H1 (cell line): ENCODE results near the gene SIN3B. TPM values are rescaled to one million over a fixed set of nuclear protein-coding genes. Genes with fewer than 3 reads are reported as not detected.
A peak's percentile ranks its signal among the peaks of the same experiment; 100 is the strongest.

ENCODE experiments used
- EGR1 ChIP-seq: IDR thresholded peaks from 2 replicates; pipeline ENCODE4 v1.6.1; 2011; ENCODE audit warnings: low read depth, low read length, borderline replicate concordance
- SIN3A ChIP-seq, 2 experiments: IDR thresholded peaks in 1 of 2; conservative IDR thresholded peaks in 1 of 2; 2 replicates each; pipeline ENCODE4 v1.6.1; 2011 to 2012; ENCODE audit warnings: low read length in 2 of 2, improper control_type of control experiment in 1 of 2, low read depth in 1 of 2, mild to moderate bottlenecking in 1 of 2
- polyA plus RNA-seq, 7 experiments: library from polyadenylated mRNA; depleted of rRNA in 3 of 7; stranded (reverse) in 5 of 7; unstranded in 2 of 7; fragments of >200 nt in 5 of 7; fragments of 200-250 nt in 2 of 7; gene quantifications; 1 replicate in 5 of 7; 2 replicates in 1 of 7; 4 replicates in 1 of 7; pipeline versions ENCODE4 v1.2.1 to v1.2.3, GENCODE V29; 2011 to 2013; ENCODE audit warnings: missing spikeins in 2 of 7, mixed read lengths in 2 of 7
- total RNA-seq: library from RNA; stranded (reverse); fragmentation: NEBNext Ultra II Directional; extraction: Animal tissue kit (Norgen Biotek cat#: 25700); gene quantifications from 2 replicates; pipeline ENCODE4 v1.2.1, GENCODE V29; 2021

SIN3B gene
- total and polyA plus RNA-seq, 2 of the 8 experiments (the other 6 are each of a cell fraction or from before 2014, with no cell fraction given): 29.5 to 71.1 TPM

DNA sequence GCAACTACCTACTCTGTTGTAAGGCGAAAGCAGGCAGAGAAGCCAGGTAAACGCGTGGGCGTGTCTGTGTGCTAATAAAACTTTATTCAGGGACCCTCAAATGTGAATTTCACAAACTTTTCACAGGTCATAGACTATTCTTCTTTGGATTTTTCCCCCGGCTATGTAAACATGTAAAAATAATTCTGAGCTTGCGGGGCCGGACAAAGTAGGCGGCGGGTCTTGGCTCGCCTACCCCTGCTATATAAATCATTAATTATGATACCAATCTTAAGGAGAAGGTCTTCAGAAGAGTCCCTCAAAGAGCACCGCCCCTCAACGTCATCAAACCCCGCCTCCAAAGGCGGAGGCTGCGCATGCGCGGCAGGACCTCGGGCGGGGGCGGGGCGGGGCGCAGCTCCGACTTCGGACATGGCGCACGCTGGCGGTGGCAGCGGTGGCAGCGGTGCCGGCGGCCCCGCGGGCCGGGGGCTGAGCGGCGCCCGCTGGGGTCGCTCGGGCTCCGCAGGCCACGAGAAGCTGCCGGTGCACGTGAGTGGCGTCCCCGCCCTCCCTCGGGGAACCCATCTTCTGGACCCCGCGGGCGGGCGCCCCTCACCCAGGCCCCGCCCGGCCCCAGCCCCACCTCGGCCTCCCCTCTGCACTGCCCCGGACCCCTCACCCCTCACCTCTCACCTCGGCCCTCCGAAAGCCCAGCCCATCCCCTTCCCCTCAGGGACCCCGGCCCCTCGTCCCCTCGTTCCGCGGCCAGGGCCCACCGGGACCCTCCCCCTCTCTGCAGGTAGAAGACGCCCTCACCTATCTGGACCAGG, at the start of gene SIN3B (continued):
- 0 out of 4 replicates have a peak, but pooled peaks of 1 of the 2 experiments have one; percentile 21 for TF ChIP-seq SIN3A (conservative IDR thresholded peaks at IDR 0.05 in 1 of 2, IDR thresholded peaks at IDR 0.05 in 1 of 2; ENCODE audit: low read depth in 1 of 2, low read length in 2 of 2)
- peak; percentile 97 for TF ChIP-seq EGR1
